Measurements from ENCODE around the gene TNS4.

TNS4 gene

DNA sequence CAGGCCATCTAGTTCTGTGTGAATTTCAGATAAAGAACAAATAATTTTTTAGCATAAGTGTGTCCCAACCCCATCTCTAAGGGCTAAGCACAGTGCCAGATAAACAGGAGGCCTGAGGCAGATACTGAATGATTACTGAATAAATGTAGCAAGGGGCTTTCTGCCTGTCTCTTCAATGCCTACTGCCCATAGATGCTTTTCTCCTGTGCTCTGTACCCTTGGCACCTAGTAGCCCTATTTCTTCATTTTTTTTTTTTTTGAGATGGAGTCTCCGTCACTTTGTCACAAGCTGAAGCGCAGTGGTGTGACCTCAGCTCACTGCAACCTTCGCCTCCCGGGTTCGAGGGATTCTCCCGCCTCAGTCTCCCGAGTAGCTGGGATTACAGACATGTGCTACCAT lies 32.9 kb downstream of the TNS4 start:
- Mint-ChIP-seq H3K36me3 (ENCODE audit: low read depth) (no peaks in the 10 kb centered on the region), H3K27ac (no peak overlapping the region), H3K27me3 (no peaks in the 10 kb centered on the region), H3K9me3 (no peaks in the 10 kb centered on the region), H3K4me3 (no peak overlapping the region), H3K4me1 (ENCODE audit: low read depth) (no peaks in the 10 kb centered on the region)

DNA sequence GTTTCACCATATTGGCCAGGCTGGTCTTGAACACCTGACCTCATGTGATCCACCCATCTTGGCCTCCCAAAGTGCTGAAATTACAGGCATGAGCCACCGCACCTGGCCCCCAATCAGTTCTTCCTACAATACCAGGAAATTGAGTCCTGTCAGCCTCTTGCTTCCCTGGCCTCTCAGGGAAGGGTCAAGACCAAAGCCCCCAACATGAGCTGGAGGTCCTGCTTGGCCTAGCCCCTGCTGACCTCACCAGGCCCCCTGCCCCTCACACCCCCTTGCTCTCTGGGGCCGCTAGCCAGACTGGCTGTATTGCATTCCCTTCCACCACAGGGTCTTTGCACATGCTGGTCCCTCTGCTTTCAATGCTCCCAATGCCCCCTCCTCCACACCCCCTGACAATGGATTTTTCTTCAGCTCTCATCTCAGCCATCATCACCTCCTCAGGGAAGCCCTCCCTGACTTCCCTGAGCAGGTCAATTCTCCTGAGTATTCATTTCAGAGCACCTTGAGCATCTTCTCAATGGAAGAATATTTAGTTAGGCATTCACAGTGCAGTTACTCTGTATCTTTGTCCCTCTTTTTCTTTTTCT lies 34.0 kb downstream of the TNS4 start:
- H3K4me1 Mint-ChIP-seq (ENCODE audit: low read depth): no peaks in the 10 kb centered on the region
- no peaks in the 10 kb centered on the region for H3K27me3 Mint-ChIP-seq
- H3K9me3 Mint-ChIP-seq: no peaks in the 10 kb centered on the region
- no peak overlapping the region for H3K4me3 Mint-ChIP-seq
- no peaks in the 10 kb centered on the region for H3K36me3 Mint-ChIP-seq (ENCODE audit: low read depth)
- H3K27ac Mint-ChIP-seq: no peak overlapping the region

DNA sequence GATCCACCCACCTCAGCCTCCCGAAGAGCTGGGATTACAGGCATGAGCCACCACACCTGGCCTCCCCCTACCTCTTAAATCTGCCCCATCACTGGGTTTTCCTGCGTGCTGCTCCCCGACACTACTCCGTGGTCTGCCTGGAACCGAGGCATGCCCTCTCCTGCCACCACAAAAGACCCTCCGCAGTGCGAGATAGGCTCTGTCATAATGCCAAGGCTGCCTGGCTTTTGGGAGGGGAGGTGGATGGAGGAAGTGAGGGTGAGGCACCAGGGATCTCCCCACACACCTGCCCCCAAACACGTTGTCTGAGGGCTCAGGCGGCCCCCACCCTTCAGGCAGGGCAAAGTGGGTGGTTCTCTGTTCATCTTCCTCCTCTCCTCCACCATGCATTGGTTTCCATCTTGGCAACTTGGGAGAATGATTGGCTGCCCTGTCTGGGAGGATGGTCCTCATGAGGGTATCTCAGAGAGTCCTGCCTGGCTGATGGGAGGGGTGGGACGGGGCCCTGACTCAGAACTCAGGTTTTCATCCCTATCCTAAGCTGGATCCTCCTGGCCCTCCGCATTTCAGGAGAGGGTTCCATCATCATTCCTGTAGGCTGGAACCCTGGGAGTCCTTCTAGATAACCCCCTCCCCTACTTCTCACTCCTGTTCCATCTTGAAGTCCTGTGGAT lies 35.0 kb downstream of the TNS4 start:
- H3K27me3 Mint-ChIP-seq: no peaks in the 10 kb centered on the region
- no peaks in the 10 kb centered on the region for H3K4me1 Mint-ChIP-seq (ENCODE audit: low read depth)
- no peaks in the 10 kb centered on the region for H3K36me3 Mint-ChIP-seq (ENCODE audit: low read depth)
- H3K4me3 Mint-ChIP-seq: no peak overlapping the region
- no peak overlapping the region for H3K27ac Mint-ChIP-seq
- no peaks in the 10 kb centered on the region for H3K9me3 Mint-ChIP-seq

DNA sequence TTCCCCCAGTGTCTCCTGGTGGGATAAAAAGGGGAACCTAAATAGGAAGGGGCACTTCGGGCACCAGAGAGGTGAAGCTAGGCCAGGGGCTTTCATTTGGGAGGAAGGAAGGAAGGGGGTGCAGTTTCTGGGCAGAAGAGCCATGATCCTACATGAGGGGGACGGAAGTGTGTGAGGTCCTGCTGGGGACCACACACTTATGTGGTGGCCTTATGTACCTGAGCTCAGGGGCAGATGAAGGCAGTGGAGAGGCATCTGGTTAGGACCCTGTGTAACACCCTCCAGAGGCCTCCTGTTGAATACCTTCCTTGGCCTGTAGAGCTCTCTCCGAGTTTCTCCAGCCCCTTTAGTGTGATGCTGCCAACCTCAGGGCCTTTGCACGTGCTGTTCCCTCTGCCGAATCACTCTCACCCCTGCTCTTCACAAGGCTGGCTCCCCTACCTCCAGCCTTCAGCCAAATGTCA lies 37.0 kb downstream of the TNS4 start:
- Mint-ChIP-seq H3K4me1 (ENCODE audit: low read depth) (no peaks in the 10 kb centered on the region), H3K4me3 (no peak overlapping the region), H3K9me3 (no peaks in the 10 kb centered on the region), H3K27me3 (no peaks in the 10 kb centered on the region), H3K36me3 (ENCODE audit: low read depth) (no peaks in the 10 kb centered on the region), H3K27ac (peak overlapping the region; percentile 7)

DNA sequence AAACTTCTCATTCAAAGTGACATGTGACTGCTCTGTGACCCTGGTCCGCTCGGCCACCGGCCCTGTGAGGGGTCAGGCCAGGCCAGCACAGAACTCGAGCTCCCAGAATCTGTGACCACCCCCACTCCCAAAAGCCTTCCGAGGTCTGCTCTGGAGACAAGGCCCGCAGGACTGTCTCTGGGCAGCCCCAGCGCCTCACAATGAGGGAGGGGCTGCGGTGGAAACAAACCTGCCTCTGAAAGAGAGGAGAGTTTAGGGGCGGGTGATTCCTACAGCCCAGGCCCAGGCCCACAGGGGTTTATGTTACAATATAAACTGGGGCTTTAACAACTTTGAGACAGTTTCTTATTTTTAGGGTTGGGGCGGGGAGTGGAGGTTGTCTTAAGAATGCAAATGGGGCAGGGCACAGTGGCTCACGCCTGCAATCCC lies 38.3 kb downstream of the TNS4 start:
- Mint-ChIP-seq H3K4me1 (ENCODE audit: low read depth) (no peaks in the 10 kb centered on the region), H3K27me3 (no peaks in the 10 kb centered on the region), H3K4me3 (no peak overlapping the region), H3K9me3 (no peaks in the 10 kb centered on the region), H3K27ac (no peak overlapping the region), H3K36me3 (ENCODE audit: low read depth) (no peaks in the 10 kb centered on the region)

DNA sequence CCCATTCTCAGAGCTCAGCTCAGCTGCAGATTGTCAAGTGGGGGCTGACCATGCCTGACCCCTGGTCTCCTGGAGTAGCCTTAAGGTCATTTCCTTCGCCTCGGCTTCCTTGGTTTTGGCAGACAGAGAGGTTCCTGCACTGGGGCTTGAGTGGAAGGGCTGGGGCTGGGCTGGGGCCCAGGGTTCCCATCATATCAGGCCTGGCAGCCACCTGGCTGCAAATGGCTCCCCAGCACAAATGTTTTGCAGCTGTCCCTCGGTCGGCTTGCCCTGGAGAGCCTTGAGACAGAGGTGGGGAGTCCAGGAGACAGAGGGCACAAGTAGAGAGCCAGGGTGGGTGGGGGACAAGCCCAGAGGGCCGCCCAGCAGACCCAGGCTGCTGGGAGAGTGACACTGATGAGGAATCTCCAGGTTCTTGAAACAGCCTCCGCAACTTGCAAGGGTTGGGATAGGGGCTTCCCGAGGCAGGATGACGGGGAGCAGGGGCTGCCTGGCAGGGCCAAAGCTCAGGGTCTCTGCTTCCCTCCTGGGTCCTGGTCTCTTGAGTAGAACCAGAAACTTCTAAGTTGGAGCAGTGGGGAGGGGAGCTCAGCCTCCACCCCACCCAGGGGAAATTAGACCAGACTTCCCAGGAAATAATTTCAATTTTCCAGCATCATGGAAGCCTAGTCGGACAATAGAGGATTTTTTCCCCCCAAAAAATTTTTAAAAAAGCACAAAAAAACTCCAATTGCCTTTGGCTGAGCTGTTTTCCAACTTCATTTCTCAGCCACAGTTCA lies 38.9 kb downstream of the TNS4 start:
- Mint-ChIP-seq H3K36me3 (ENCODE audit: low read depth) (no peaks in the 10 kb centered on the region), H3K4me3 (no peak overlapping the region), H3K27ac (no peak overlapping the region), H3K4me1 (ENCODE audit: low read depth) (no peaks in the 10 kb centered on the region), H3K27me3 (no peaks in the 10 kb centered on the region), H3K9me3 (no peaks in the 10 kb centered on the region)

DNA sequence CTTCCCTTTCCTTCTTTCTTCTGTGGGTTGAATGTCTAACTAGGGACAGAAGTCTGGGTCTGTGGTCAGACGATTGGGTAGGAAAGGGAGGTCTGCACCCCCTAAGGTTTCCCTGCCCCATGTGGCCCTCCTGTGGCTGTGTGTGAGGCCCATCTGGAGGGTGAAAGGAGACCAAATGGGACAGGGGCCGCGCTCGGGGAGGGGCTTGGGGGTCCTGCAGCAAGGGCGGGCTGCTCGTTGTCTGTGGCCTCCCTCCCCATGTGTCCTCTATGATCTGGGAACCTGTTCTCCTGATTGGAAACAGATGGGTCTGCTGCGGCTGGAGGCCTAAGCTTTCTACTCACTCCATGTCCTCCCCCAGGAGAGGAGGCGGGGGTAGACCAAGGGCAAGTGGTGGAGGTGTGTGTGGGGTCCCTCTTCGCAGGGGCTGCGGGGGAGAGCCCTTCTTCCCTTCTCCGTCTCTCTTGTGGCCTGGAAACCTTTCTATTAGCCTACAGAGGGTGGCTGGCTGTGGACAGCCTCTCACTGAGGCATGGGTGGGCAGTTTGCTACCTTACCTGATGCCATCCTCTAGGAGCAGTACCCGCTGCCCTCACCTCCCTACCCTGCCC lies 39.6 kb downstream of the TNS4 start:
- H3K4me1 Mint-ChIP-seq (ENCODE audit: low read depth): no peaks in the 10 kb centered on the region
- no peaks in the 10 kb centered on the region for H3K27me3 Mint-ChIP-seq
- no peak overlapping the region for H3K27ac Mint-ChIP-seq
- no peaks in the 10 kb centered on the region for H3K36me3 Mint-ChIP-seq (ENCODE audit: low read depth)
- no peaks in the 10 kb centered on the region for H3K9me3 Mint-ChIP-seq
- H3K4me3 Mint-ChIP-seq: no peak overlapping the region

DNA sequence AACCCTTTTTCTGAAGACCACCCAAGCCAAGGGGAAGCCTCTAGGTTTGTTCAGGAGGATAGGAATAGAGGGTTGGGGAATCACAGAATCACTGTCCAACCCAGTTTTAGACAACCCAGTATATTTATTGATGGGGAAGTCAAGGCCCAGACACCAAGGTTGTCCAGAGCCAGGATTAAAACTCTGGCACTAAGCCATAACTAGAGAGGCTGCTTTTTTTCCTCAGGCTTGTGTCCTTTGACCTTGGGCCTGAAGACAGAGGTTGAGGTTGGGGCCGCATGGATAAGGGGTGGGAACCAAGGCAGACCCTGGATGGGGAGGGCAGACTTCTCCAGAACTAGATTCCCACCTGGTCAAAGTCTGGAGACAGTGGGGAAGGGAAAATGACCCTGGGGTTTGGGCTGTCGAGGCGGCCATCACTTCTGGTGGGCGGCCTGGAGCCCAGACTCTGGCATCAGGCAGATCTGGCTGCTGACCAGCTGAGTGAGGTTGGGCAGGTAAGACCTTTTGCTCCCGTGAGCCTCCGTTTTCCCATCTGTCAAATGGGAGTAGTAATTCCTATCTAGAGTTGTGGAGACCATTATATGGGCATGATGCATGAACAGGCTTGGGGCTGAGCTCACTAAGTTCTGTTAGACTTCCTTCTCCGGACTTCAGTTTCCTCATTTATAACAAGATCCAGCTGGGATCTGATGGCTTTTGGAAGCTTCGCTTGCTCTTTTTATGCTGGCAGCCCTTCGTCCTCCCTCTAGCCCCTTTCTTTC lies 40.3 kb downstream of the TNS4 start:
- Mint-ChIP-seq H3K36me3 (ENCODE audit: low read depth) (no peaks in the 10 kb centered on the region), H3K27me3 (no peaks in the 10 kb centered on the region), H3K27ac (no peak overlapping the region), H3K4me3 (no peak overlapping the region), H3K9me3 (no peaks in the 10 kb centered on the region), H3K4me1 (ENCODE audit: low read depth) (no peaks in the 10 kb centered on the region)

DNA sequence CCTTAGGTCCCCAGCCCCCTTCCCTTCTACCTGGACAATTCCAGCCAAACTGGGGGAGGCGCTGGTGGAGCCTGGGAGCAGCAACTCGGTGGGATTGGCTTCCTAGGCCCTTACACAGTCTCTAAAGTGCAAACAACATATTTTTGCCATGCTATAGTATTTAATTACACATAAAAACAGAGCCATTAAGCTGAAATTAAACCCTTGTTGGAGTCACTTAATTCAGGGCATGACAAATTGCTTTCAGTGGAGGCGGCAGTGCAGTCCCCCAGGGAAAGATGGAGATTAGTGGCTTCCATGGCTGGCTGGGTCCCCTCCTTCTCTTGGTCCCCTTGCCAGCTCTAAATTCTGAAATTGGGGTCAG lies 40.8 kb downstream of the TNS4 start:
- H3K36me3 Mint-ChIP-seq (ENCODE audit: low read depth): no peaks in the 10 kb centered on the region
- H3K27me3 Mint-ChIP-seq: no peaks in the 10 kb centered on the region

DNA sequence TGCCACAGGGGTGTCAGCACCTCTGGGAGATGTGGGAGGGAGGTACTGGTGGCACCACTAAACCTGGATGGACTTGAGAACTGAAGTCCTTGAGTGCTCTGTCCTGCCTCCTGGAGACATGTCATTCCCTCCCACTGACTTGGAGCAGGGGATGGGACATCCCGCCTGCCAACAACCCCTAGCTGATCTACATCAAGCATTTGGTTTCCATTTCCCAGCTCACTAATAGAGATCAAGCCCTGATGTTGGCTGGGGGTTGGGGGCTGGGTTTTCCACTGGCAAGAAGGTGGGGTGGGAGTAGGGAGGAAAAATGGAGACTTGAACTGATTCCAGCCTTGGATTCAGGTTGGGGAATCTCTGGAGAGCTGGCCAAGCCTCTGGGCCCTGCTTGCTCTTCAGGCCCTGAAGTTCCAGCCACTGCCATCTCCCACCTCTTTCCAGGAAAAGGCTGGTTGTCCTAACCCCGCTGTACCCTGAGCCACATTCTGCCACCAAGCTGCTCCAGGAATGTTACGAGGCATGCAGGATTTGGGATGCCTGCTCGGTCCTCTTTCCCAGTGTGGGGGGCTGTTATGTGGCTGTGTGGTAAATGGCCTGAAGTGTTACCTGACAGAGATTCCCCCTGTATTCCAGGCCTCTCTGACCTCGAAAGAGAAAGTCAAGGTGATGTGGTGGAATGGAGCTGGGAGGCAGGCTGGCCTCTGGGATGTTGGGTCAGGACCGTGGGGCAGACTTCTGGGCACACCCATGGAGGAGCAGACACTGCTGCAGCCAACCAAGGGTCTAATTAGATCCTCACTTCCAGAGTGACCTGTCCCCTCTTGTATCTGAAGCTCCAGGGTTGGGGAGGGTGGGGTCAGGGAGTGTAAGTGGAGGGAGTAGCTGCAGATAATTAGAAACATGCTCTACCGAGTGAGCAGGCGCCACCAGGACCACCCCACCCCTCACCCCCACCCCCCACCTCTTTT lies 41.5 kb downstream of the TNS4 start:
- no peaks in the 10 kb centered on the region for H3K9me3 Mint-ChIP-seq
- H3K36me3 Mint-ChIP-seq (ENCODE audit: low read depth): no peaks in the 10 kb centered on the region
- H3K27ac Mint-ChIP-seq: no peak overlapping the region
- H3K4me3 Mint-ChIP-seq: no peak overlapping the region
- H3K27me3 Mint-ChIP-seq: no peaks in the 10 kb centered on the region
- H3K4me1 Mint-ChIP-seq (ENCODE audit: low read depth): no peaks in the 10 kb centered on the region

More for the DNA sequence above, 40.8 kb downstream of the TNS4 start:
- Mint-ChIP-seq H3K9me3 (no peaks in the 10 kb centered on the region), H3K4me1 (ENCODE audit: low read depth) (no peaks in the 10 kb centered on the region), H3K4me3 (no peak overlapping the region), H3K27ac (no peak overlapping the region)

DNA sequence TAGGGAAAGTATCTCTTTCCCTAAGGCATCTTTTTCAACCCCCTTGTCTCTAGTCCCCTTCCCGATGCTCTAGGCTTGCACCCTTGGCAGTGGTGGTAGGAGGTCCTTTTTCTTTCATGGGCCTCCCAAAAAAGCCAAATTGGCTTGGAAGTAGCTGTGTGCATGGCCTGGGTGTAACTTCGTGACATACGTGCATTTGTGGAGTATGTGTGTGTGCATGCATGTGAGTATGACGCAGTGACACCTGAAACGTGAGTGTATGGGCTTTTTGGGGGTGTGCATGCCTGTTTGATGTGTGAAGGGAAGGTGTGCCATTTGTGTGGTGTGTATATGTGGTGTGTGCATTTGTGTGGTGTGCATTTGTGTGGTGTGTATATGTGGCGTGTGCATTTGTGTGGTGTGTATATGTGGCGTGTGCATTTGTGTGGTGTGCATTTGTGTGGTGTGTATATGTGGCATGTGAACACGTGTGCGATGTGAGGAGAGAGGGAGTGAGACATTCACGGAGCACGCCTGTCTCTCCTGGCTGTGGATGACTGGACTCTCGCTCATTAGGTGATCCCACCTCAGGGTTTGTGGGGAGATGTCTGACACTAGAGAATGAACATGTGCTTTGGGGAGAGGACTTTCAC lies 42.5 kb downstream of the TNS4 start:
- Mint-ChIP-seq H3K9me3 (no peaks in the 10 kb centered on the region), H3K36me3 (ENCODE audit: low read depth) (no peaks in the 10 kb centered on the region), H3K27me3 (no peaks in the 10 kb centered on the region), H3K4me1 (ENCODE audit: low read depth) (no peaks in the 10 kb centered on the region), H3K27ac (no peak overlapping the region), H3K4me3 (no peak overlapping the region)

DNA sequence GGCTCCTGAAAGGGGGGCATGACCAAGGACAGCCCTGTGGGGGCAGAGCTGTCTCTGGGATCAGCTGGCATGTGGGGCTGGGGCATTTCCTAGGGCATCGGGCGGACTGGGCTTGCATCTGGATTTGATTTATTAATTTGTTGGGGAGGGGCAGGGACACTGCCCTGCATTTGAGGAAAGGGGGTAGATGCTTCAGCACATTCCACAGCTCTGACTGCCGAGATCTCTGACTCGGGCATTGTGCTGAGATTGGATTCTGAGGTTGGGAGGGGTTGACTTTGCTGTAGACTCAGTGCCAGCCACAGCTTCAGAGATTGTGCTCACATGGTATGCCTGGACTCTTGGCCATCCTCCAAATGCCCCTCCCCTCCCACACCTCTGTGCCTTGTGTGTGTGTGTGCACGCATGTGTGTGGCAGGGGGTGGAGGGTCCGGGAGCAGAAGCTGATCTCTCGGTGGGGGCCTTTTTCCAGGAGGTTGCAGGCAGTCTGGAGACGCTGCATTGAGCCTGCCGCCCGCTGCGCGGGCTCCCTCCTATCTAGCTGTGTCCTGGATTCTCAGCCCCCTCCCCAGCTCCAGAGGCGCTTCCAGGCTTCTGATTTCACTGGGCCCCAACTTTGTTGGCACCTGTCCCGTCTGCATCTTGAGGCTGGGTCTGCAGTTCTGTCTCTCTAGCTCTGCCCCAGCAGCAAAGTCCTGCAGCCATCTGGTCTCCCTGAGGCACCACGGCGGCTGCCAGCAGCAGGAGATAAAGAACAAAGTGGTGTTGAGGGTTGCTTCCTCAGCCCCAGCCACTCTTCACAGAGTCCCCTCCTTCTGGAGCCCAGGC lies 43.2 kb downstream of the TNS4 start:
- Mint-ChIP-seq H3K4me1 (ENCODE audit: low read depth) (no peaks in the 10 kb centered on the region), H3K36me3 (ENCODE audit: low read depth) (no peaks in the 10 kb centered on the region), H3K27me3 (no peaks in the 10 kb centered on the region), H3K4me3 (no peak overlapping the region), H3K9me3 (no peaks in the 10 kb centered on the region), H3K27ac (no peak overlapping the region)

DNA sequence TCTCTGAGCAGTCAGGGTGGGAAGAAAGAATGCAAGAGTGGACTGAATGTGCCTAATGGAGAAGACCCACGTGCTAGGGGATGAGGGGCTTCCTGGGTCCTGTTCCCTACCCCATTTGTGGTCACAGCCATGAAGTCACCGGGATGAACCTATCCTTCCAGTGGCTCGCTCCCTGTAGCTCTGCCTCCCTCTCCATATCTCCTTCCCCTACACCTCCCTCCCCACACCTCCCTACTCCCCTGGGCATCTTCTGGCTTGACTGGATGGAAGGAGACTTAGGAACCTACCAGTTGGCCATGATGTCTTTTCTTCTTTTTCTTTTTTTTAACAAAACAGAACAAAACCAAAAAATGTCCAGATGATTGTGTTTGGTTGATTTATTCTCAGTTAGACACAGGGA lies 44.1 kb downstream of the TNS4 start:
- H3K4me3 Mint-ChIP-seq: no peak overlapping the region

More for the DNA sequence above, 44.1 kb downstream of the TNS4 start:
- Mint-ChIP-seq H3K27ac (no peak overlapping the region), H3K36me3 (ENCODE audit: low read depth) (no peaks in the 10 kb centered on the region), H3K9me3 (no peaks in the 10 kb centered on the region), H3K4me1 (ENCODE audit: low read depth) (peaks cover 7% of the 10 kb centered on the region), H3K27me3 (no peaks in the 10 kb centered on the region)

Data from stimulated activated naive CD8-positive, alpha-beta T cell treated with anti-CD3 and anti-CD28 coated beads, Interleukin-15, Interleukin-2, amounts not matched to agents 100 ng/mL and 50 ng/mL, for 24 hours (primary cell).